Stimulated activated CD8-positive, alpha-beta memory T cell treated with anti-CD3 and anti-CD28 coated beads, Interleukin-12 subunit alpha, Interleukin-12 subunit beta, amount 100 ng/mL, for 4 hours (primary cell): ENCODE measurements around the gene LASP1NB.
"Not testable (repeated sequence)": the region's sequence is repeated elsewhere in the genome, so short reads cannot be mapped to it uniquely, and the experiment has no call there.

Experiments used
- DNase-seq: peaks from one replicate; pipeline ENCODE4 v3.0.0-alpha.2; 2020; ENCODE audit warnings: low read depth

Gene LASP1NB

DNA sequence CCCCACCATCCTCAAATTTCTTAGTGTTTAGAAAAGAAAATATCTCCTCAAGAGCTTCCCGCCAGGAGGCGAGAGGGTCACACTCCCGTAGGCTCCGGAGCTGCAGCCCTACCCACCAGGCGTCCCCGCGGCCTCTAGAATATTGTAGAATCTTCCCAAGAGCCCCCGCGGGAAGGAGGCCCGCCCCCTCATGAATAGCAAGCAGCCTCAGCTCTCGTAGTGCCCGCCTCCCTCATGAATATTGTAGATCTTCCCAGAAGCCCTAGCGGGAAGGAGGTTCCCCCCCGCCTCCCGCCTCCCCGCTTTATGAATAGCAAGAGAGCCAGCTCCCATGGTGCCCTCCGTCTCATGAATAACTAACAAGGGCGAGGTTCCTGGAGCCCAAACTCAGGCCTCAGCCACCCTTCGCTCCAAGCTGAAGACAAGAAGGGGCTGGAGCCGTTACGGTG, 41.9 kb downstream of the LASP1NB start, which contains the start of gene FBXO47:
TSS of gene FBXO47 (minus strand) at position 114 of the 449 bp plus-strand sequence. CDS start 4,378 bp downstream, outside the sequence.
- peak; percentile 66 for DNase-seq

GRCh38 chr17:38969281-38969680, 43.9 kb downstream of the LASP1NB start:
- DNase-seq = no peak

- no peak for DNase-seq
Measured at GRCh38 chr17:38970128-38970527, 44.7 kb downstream of the LASP1NB start.

DNA sequence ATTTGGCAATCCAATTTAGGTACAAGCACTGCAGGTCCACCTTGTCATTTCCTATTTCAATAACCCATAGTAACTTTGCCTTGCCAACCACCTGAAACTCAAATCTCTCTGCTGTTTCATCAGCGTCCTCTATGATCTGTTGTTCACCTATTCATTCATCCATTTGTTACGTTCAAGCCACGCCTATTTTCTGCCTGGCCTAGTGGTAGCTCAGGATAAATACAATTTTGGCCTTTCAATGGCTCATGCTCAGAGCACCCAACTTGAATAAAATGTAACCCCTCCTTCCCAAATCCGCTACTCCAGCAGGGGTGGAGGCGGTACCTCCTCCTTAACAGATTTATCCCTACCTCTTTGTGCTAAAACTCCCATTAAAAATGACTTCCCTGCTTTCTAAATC, 45.4 kb downstream of the LASP1NB start:
- DNase-seq = no peak

GRCh38 chr17:38976187-38976551, 50.8 kb downstream of the LASP1NB start:
- not testable (repeated sequence) for DNase-seq

- no peak for DNase-seq
Measured at GRCh38 chr17:38978180-38978579, 52.8 kb downstream of the LASP1NB start.
